GM23338 (cell line): ENCODE results near the gene EFTUD2.
A peak's percentile ranks its signal among the peaks of the same experiment; 100 is the strongest.

Experiments
- EZH2 ChIP-seq: fragments of 200-600 bp; sonication (generic); IDR thresholded peaks from one replicate; pipeline ENCODE4 v1.8.0; 2017; ENCODE audit warnings: antibody characterized with exemption, mild to moderate bottlenecking, low read depth; ENCODE audit not compliant: unreplicated experiment
- EZH2phosphoT487 ChIP-seq: fragments of 200-600 bp; sonication (generic); IDR thresholded peaks from one replicate; pipeline ENCODE4 v1.8.1; 2018; ENCODE audit warnings: antibody characterized with exemption; ENCODE audit not compliant: unreplicated experiment
- POLR2AphosphoS5 ChIP-seq: IDR thresholded peaks from 2 replicates; pipeline ENCODE4 v1.6.1; 2016; ENCODE audit warnings: antibody characterized with exemption, low read depth
- STAT1 ChIP-seq: IDR thresholded peaks from one replicate; pipeline ENCODE4 v1.6.1; 2016; ENCODE audit warnings: antibody characterized with exemption; ENCODE audit not compliant: unreplicated experiment
- TF ChIP-seq, protein P1 (sequence below), 2 experiments: fragments of 200-600 bp in 1 of 2; sonication (generic) in 1 of 2; conservative IDR thresholded peaks; 2 replicates each; pipeline versions ENCODE4 v1.5.1 to v1.6.1; 2016 to 2017; ENCODE audit warnings: antibody characterized with exemption in 2 of 2, low read depth in 2 of 2, mild to moderate bottlenecking in 2 of 2, moderate library complexity in 1 of 2
- TF ChIP-seq, protein P2 (sequence below): IDR thresholded peaks from one replicate; pipeline ENCODE4 v1.6.1; 2018; ENCODE audit warnings: antibody characterized with exemption; ENCODE audit not compliant: unreplicated experiment

GRCh38 chr17:44830359-44831288 lies 68.6 kb downstream of the EFTUD2 start:
- TF ChIP-seq POLR2AphosphoS5 (0 out of 2 replicates have a peak, but pooled peaks have one; percentile 57), EZH2phosphoT487 (no peak), STAT1 (no peak), EZH2 (no peak)
- TF ChIP-seq, protein P1, sequence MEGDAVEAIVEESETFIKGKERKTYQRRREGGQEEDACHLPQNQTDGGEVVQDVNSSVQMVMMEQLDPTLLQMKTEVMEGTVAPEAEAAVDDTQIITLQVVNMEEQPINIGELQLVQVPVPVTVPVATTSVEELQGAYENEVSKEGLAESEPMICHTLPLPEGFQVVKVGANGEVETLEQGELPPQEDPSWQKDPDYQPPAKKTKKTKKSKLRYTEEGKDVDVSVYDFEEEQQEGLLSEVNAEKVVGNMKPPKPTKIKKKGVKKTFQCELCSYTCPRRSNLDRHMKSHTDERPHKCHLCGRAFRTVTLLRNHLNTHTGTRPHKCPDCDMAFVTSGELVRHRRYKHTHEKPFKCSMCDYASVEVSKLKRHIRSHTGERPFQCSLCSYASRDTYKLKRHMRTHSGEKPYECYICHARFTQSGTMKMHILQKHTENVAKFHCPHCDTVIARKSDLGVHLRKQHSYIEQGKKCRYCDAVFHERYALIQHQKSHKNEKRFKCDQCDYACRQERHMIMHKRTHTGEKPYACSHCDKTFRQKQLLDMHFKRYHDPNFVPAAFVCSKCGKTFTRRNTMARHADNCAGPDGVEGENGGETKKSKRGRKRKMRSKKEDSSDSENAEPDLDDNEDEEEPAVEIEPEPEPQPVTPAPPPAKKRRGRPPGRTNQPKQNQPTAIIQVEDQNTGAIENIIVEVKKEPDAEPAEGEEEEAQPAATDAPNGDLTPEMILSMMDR (conservative IDR thresholded peaks at IDR 0.05; ENCODE audit: low read depth in 2 of 2): no peak
- TF ChIP-seq, protein P2, sequence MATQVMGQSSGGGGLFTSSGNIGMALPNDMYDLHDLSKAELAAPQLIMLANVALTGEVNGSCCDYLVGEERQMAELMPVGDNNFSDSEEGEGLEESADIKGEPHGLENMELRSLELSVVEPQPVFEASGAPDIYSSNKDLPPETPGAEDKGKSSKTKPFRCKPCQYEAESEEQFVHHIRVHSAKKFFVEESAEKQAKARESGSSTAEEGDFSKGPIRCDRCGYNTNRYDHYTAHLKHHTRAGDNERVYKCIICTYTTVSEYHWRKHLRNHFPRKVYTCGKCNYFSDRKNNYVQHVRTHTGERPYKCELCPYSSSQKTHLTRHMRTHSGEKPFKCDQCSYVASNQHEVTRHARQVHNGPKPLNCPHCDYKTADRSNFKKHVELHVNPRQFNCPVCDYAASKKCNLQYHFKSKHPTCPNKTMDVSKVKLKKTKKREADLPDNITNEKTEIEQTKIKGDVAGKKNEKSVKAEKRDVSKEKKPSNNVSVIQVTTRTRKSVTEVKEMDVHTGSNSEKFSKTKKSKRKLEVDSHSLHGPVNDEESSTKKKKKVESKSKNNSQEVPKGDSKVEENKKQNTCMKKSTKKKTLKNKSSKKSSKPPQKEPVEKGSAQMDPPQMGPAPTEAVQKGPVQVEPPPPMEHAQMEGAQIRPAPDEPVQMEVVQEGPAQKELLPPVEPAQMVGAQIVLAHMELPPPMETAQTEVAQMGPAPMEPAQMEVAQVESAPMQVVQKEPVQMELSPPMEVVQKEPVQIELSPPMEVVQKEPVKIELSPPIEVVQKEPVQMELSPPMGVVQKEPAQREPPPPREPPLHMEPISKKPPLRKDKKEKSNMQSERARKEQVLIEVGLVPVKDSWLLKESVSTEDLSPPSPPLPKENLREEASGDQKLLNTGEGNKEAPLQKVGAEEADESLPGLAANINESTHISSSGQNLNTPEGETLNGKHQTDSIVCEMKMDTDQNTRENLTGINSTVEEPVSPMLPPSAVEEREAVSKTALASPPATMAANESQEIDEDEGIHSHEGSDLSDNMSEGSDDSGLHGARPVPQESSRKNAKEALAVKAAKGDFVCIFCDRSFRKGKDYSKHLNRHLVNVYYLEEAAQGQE: no peak
